ENCODE measurements around the gene NKG7.

- TF ChIP-seq CTCF (IDR thresholded peaks at IDR 0.05; ENCODE audit: low read length) (peak; percentile 90), EZH2 (IDR thresholded peaks at IDR 0.05; ENCODE audit: borderline replicate concordance, low read length) (no peak)
Observed at GRCh38 chr19:51338563-51339312, 33.7 kb downstream of the NKG7 start.

Data from OCI-LY1 (cell line).